Muscle of arm (tissue), 12 donors: Measurements from ENCODE around the gene SLC25A47. TPM values are rescaled to one million over a fixed set of nuclear protein-coding genes. Genes with fewer than 3 reads are reported as not detected.

Experiments
- DNase-seq: peaks from one replicate; pipeline ENCODE4 v3.0.0-alpha.2; 2013
- polyA plus RNA-seq, 12 donors: library from polyadenylated mRNA; unstranded; fragments of 120-200 nt; gene quantifications; one replicate each; pipeline ENCODE4 v1.2.1, GENCODE V29; 2013; ENCODE audit not compliant: insufficient read length in 12 of 12

SLC25A47 gene
- polyA plus RNA-seq, 12 donors = 0.08 to 0.23 (median 0.12) TPM; not detected in 9

- DNase-seq = peak; percentile 53
Observed at GRCh38 chr14:100375266-100375962, 52.3 kb downstream of the SLC25A47 start.

GRCh38 chr14:100375963-100376735, 53.0 kb downstream of the SLC25A47 start, which contains the start of gene WDR25:
Gene WDR25 (plus strand): TSS chr14:100376485.
- DNase-seq = peak; percentile 93

- no peak for DNase-seq
Observed at GRCh38 chr14:100376751-100377171, 53.6 kb downstream of the SLC25A47 start.

Other genes starting within 250 kb of the SLC25A47 start
- gene DEGS2, start 163.7 kb upstream of the SLC25A47 start, polyA plus RNA-seq = 1 to 10 TPM in 3 of 12 donors, under 1 TPM in 8, not detected in 1; 0.30 to 4.8 (median 0.39) TPM
- 10 to 100 TPM; 61.9 to 97.5 (median 82.3) TPM for gene YY1, start 84.2 kb upstream of the SLC25A47 start, polyA plus RNA-seq
- 10 to 100 TPM in 11 of 12 donors, not detected in 1; 14.3 to 60.5 (median 27.5) TPM for gene SLC25A29, start 16.9 kb upstream of the SLC25A47 start, polyA plus RNA-seq
- gene WDR25, start 53.1 kb downstream of the SLC25A47 start, polyA plus RNA-seq = 10 to 100 TPM in 1 of 12 donors, 1 to 10 TPM in 10, not detected in 1; 4.7 to 11.3 (median 6.0) TPM